Smooth muscle cell (in vitro differentiated cells): Measurements from ENCODE around the gene DGKA. TPM values are rescaled to one million over a fixed set of nuclear protein-coding genes. Genes with fewer than 3 reads are reported as not detected.

ENCODE experiments used
- DNase-seq: peaks from one replicate; lab custom pipeline; 2025; ENCODE audit not compliant: unreplicated experiment; lab: John Stamatoyannopoulos, UW
- H2AFZ ChIP-seq: fragments of 200-600 bp; sonication (generic); 2 replicates; pipeline ENCODE4 v1.6.0; 2016; ENCODE audit warnings: antibody characterized with exemption, low read depth, mild to moderate bottlenecking
- H3F3A ChIP-seq: fragments of 200-600 bp; sonication (generic); 2 replicates; pipeline ENCODE4 v1.6.0; 2017; ENCODE audit warnings: antibody characterized with exemption, low read depth
- H3K27ac ChIP-seq: fragments of 200-600 bp; sonication (generic); 2 replicates; pipeline ENCODE4 v1.5.1; 2016; ENCODE audit warnings: low read depth, mild to moderate bottlenecking
- H3K27me3 ChIP-seq: fragments of 200-600 bp; sonication (generic); 2 replicates; pipeline ENCODE4 v1.6.1; 2016; ENCODE audit warnings: low read depth, mild to moderate bottlenecking
- H3K36me3 ChIP-seq: fragments of 200-600 bp; sonication (generic); 2 replicates; pipeline ENCODE4 v1.5.1; 2016; ENCODE audit warnings: low read depth
- H3K4me1 ChIP-seq: fragments of 200-600 bp; sonication (generic); 2 replicates; pipeline ENCODE4 v1.5.1; 2016; ENCODE audit warnings: low read depth
- H3K4me2 ChIP-seq: fragments of 200-600 bp; sonication (generic); 2 replicates; pipeline ENCODE4 v1.6.0; 2016; ENCODE audit warnings: mild to moderate bottlenecking
- H3K4me3 ChIP-seq: fragments of 200-600 bp; sonication (generic); 2 replicates; pipeline ENCODE4 v1.5.1; 2016; ENCODE audit warnings: mild to moderate bottlenecking
- H3K79me2 ChIP-seq: fragments of 200-600 bp; sonication (generic); 2 replicates; pipeline ENCODE4 v1.6.0; 2016; ENCODE audit warnings: low read depth, mild to moderate bottlenecking
- H3K9ac ChIP-seq: fragments of 200-600 bp; sonication (generic); 2 replicates; pipeline ENCODE4 v1.6.0; 2016; ENCODE audit warnings: low read depth
- H3K9me3 ChIP-seq: fragments of 200-600 bp; sonication (generic); replicated peaks from 2 replicates; pipeline ENCODE4 v1.5.1; 2016; ENCODE audit warnings: low read depth
- H4K20me1 ChIP-seq: fragments of 200-600 bp; sonication (generic); 2 replicates; pipeline ENCODE4 v1.6.0; 2016; ENCODE audit warnings: low read depth
- WGBS: methylation state at CpG from one replicate; pipeline ENCODE4 v1.1.7; 2016; ENCODE audit warnings: low lambda C conversion rate; 5-methylcytosine and 5-hydroxymethylcytosine counted together
- polyA plus RNA-seq: library from polyadenylated mRNA; unstranded; fragments of >200 nt; fragmentation: Nextera tagmentation; extraction: Ambion mirVana; gene quantifications from 2 replicates; pipeline ENCODE4 v1.2.1, GENCODE V29; 2016
- total RNA-seq: library from RNA; depleted of rRNA; stranded (reverse); fragments of >200 nt; gene quantifications from 2 replicates; pipeline ENCODE4 v1.2.3, GENCODE V29; 2014
- TF ChIP-seq, protein P1 (sequence below): fragments of 200-600 bp; sonication (generic); IDR thresholded peaks from 2 replicates; pipeline ENCODE4 v1.5.1; 2017; ENCODE audit warnings: borderline replicate concordance, mild to moderate bottlenecking, antibody characterized with exemption; ENCODE audit not compliant: insufficient read depth, poor library complexity, severe bottlenecking

DGKA gene
- total and polyA plus RNA-seq, 2 experiments from 2014 or later: 66.3 to 87.1 TPM

DNA sequence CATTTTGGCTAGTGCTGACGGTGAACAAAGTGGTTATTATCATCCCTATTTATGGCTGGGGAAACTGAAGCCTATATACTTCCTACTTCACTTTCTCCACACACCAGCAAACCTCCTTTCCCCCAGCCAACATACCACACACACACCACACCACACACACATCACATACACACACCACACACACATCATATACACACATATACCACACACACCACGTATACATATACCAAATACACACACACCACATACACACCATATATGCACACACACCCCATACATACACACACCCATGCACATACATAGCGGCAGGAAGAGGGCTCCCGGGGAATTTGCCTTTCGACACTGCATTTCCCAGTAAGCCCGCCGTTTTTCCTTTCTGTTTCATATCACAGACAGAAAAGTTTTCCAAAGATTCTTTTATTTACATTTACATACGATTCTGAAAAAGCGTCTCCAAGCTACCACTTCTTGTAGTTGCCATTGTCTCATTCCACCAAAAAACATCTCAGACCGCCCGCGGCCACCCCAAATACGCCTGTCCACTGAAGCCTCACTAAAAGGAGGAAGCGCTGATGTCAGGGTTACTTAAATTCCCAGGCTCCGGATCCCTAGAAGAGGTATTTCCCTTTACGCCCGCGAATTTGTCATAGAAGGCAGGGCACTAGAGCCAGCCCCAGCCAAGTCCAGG lies 42.1 kb downstream of the DGKA start:
- peak overlapping the region; percentile 93 for H3K27ac ChIP-seq
- H3K4me2 ChIP-seq: peak overlapping the region; percentile 87
- peaks cover 22% of the 10 kb centered on the region for H4K20me1 ChIP-seq
- peak overlapping the region; percentile 89 for H3K9ac ChIP-seq
- TF ChIP-seq, protein P1, sequence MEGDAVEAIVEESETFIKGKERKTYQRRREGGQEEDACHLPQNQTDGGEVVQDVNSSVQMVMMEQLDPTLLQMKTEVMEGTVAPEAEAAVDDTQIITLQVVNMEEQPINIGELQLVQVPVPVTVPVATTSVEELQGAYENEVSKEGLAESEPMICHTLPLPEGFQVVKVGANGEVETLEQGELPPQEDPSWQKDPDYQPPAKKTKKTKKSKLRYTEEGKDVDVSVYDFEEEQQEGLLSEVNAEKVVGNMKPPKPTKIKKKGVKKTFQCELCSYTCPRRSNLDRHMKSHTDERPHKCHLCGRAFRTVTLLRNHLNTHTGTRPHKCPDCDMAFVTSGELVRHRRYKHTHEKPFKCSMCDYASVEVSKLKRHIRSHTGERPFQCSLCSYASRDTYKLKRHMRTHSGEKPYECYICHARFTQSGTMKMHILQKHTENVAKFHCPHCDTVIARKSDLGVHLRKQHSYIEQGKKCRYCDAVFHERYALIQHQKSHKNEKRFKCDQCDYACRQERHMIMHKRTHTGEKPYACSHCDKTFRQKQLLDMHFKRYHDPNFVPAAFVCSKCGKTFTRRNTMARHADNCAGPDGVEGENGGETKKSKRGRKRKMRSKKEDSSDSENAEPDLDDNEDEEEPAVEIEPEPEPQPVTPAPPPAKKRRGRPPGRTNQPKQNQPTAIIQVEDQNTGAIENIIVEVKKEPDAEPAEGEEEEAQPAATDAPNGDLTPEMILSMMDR: no peak
- no peak for DNase-seq
- H3F3A ChIP-seq: peaks cover 8% of the 10 kb centered on the region
- no peaks in the 10 kb centered on the region for H3K27me3 ChIP-seq
- peaks cover 51% of the 10 kb centered on the region for H3K79me2 ChIP-seq
- H3K9me3 ChIP-seq: no peaks in the 10 kb centered on the region
- peaks cover 9% of the 10 kb centered on the region for H3K4me1 ChIP-seq
- H2AFZ ChIP-seq: peak overlapping the region; percentile 75
- peak overlapping the region; percentile 77 for H3K4me3 ChIP-seq
- 4% methylated on average over 18 of the region's 18 CpGs for WGBS
- no peaks in the 10 kb centered on the region for H3K36me3 ChIP-seq

DNA sequence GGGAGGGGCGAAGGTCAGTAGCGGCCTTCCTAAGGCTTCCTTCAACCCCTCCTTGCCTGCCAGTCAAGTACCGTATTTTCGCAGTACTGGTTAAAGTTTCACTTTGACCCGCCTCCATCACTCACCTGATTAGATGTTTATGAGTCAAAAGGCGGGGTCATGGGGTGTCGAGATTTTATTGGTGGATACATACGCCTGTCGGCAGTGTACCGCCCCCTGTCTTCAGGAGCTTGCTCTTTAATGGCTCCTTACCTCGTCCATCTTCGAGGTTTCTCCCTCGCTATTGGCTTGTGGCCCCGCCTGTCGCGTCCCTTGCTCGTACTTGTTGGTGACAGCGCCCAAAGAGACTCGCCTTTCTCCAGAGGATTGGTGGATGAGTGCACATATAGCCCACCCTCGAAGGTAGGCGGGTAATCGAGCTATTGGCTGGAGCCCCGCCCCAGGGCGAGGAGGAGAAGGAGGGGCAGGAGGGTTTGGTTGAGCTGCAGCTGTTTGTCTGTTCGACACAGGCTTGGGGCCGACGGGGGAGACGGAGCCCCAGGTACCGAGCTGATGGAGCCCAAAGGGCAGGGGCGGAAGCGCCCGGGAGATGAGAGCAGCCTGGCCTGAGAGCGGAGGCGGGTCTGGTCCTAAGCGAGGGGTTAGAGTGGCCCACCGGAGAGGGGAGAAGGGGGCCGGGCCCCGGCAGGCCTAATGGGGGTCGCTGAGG lies 42.8 kb downstream of the DGKA start, which contains the start of gene RAB5B:
RAB5B (plus strand) TSS at position 480 of the 709 bp plus-strand sequence. CDS start 12,883 bp downstream, outside the sequence.
- Histone ChIP-seq H2AFZ (peak within 1 kb of the TSS; percentile 75), H3K79me2 (peaks cover 51% of the 10 kb centered on the region), H3K4me1 (peaks cover 9% of the 10 kb centered on the region), H3K4me2 (peak within 1 kb of the TSS; percentile 95), H3K4me3 (peak within 1 kb of the TSS; percentile 82), H3K27ac (peak within 1 kb of the TSS; percentile 93), H3K36me3 (no peaks in the 10 kb centered on the region), H3F3A (peaks cover 8% of the 10 kb centered on the region), H3K27me3 (no peaks in the 10 kb centered on the region), H3K9me3 (no peaks in the 10 kb centered on the region), H3K9ac (peak within 1 kb of the TSS; percentile 93), H4K20me1 (peaks cover 28% of the 10 kb centered on the region)
- TF ChIP-seq, protein P1: no peak
- WGBS: under 1% methylated on average over 39 of the region's 39 CpGs
- DNase-seq: peak; percentile 97

DNA sequence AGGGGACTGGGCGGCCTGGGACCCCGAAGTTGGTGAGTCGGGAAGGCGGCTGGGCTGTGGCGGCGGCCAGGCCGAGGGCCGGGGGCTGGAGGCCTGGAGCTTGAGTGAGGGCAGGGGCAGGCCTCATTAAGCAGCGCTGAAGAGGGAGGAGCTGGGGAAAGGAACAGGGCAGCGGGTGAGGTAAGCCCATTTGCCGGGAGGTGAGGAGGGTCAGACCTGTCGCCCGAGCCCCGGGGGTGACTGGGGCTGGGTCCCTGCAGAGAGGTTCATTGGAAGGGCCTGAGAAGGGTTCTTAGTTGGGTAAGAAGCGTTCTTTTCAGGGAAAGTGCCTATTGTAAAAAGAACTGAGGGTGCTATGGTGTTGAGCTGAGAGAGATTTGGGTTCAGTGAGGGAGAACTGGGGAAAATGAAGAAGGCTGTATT lies 43.4 kb downstream of the DGKA start:
- Histone ChIP-seq H2AFZ (peak overlapping the region; percentile 30), H3K36me3 (no peaks in the 10 kb centered on the region), H3K9me3 (no peaks in the 10 kb centered on the region), H3K79me2 (peaks cover 54% of the 10 kb centered on the region), H4K20me1 (peaks cover 34% of the 10 kb centered on the region), H3F3A (peaks cover 8% of the 10 kb centered on the region), H3K9ac (peak overlapping the region; percentile 93), H3K4me3 (peak overlapping the region; percentile 82), H3K27me3 (no peaks in the 10 kb centered on the region), H3K4me1 (peaks cover 9% of the 10 kb centered on the region), H3K27ac (peak overlapping the region; percentile 87), H3K4me2 (peak overlapping the region; percentile 95)
- TF ChIP-seq, protein P1: no peak
- WGBS: 2% methylated on average over 15 of the region's 15 CpGs
- DNase-seq: no peak
